Measurements from ENCODE around the gene FASTK.

The FASTK gene

GRCh38 chr7:151087245-151088018 lies 6.8 kb upstream of the FASTK start:
- Histone ChIP-seq H3K27ac (ENCODE audit: low read depth, low read length, poor library complexity, severe bottlenecking) (no peak overlapping the region), H2AFZ (ENCODE audit: low read length) (no peak overlapping the region)

GRCh38 chr7:151086802-151087244 lies 6.2 kb upstream of the FASTK start:
- peak overlapping the region; percentile 29; the same call in 1 of the 2 replicates for H3K9ac ChIP-seq (ENCODE audit: low read length)
- no peaks in the 10 kb centered on the region for H3K9me2 ChIP-seq (ENCODE audit: low read depth, low read length)
- peak overlapping the region; percentile 57 for H3K4me3 ChIP-seq (ENCODE audit: low read depth, low read length, poor library complexity, severe bottlenecking)
- H3K27me3 ChIP-seq (ENCODE audit: insufficient read depth, low read length) = peaks cover 16% of the 10 kb centered on the region
- no peak overlapping the region for H2AFZ ChIP-seq (ENCODE audit: low read length)
- H3F3A ChIP-seq (ENCODE audit: insufficient read depth, low read length) = no peaks in the 10 kb centered on the region; the same call in none of the 2 replicates
- H4K20me1 ChIP-seq (ENCODE audit: insufficient read depth, low read length) = no peaks in the 10 kb centered on the region
- TF ChIP-seq EZH2 (IDR thresholded peaks at IDR 0.05; ENCODE audit: borderline replicate concordance, low read length) (no peak), CTCF (IDR thresholded peaks at IDR 0.05; ENCODE audit: low read length) (no peak)
- H3K4me1 ChIP-seq (ENCODE audit: insufficient read depth, low read length, severe bottlenecking) = peaks cover 32% of the 10 kb centered on the region
- no peaks in the 10 kb centered on the region for H3K9me3 ChIP-seq (ENCODE audit: low read length)
- H3K79me2 ChIP-seq (ENCODE audit: insufficient read depth, low read length) = no peaks in the 10 kb centered on the region
- H3K27ac ChIP-seq (ENCODE audit: low read depth, low read length, poor library complexity, severe bottlenecking) = no peak overlapping the region
- peak overlapping the region; percentile 65 for H3K4me2 ChIP-seq (ENCODE audit: low read length)
- H3K36me3 ChIP-seq (ENCODE audit: insufficient read depth, low read length) = no peaks in the 10 kb centered on the region

More at GRCh38 chr7:151087245-151088018, 6.8 kb upstream of the FASTK start:
- peaks cover 16% of the 10 kb centered on the region for H3K27me3 ChIP-seq (ENCODE audit: insufficient read depth, low read length)
- TF ChIP-seq CTCF (IDR thresholded peaks at IDR 0.05; ENCODE audit: low read length) (peak; percentile 33), EZH2 (IDR thresholded peaks at IDR 0.05; ENCODE audit: borderline replicate concordance, low read length) (no peak)
- H3K4me3 ChIP-seq (ENCODE audit: low read depth, low read length, poor library complexity, severe bottlenecking) = peak overlapping the region; percentile 57
- H3K9ac ChIP-seq (ENCODE audit: low read length) = peak overlapping the region; percentile 29; the same call in 1 of the 2 replicates
- no peaks in the 10 kb centered on the region for H3K9me3 ChIP-seq (ENCODE audit: low read length)
- H3K79me2 ChIP-seq (ENCODE audit: insufficient read depth, low read length) = no peaks in the 10 kb centered on the region
- peaks cover 26% of the 10 kb centered on the region for H3K4me1 ChIP-seq (ENCODE audit: insufficient read depth, low read length, severe bottlenecking)
- H3K36me3 ChIP-seq (ENCODE audit: insufficient read depth, low read length) = no peaks in the 10 kb centered on the region
- H3K4me2 ChIP-seq (ENCODE audit: low read length) = peak overlapping the region; percentile 65
- no peaks in the 10 kb centered on the region for H3K9me2 ChIP-seq (ENCODE audit: low read depth, low read length)
- H4K20me1 ChIP-seq (ENCODE audit: insufficient read depth, low read length) = no peaks in the 10 kb centered on the region
- H3F3A ChIP-seq (ENCODE audit: insufficient read depth, low read length) = no peaks in the 10 kb centered on the region; the same call in none of the 2 replicates

GRCh38 chr7:151085691-151086620 lies 5.3 kb upstream of the FASTK start, which contains the start of gene AGAP3:
Gene AGAP3 (plus strand): TSS chr7:151086475. CDS start chr7:151086742, 267 bp downstream.
- Histone ChIP-seq H3K27me3 (ENCODE audit: insufficient read depth, low read length) (peaks cover 16% of the 10 kb centered on the region), H3K9me2 (ENCODE audit: low read depth, low read length) (no peaks in the 10 kb centered on the region), H3K4me2 (ENCODE audit: low read length) (peak within 1 kb of the TSS; percentile 77), H2AFZ (ENCODE audit: low read length) (no peak within 1 kb of the TSS), H3F3A (ENCODE audit: insufficient read depth, low read length) (no peaks in the 10 kb centered on the region; the same call in none of the 2 replicates), H3K9me3 (ENCODE audit: low read length) (no peaks in the 10 kb centered on the region), H3K4me1 (ENCODE audit: insufficient read depth, low read length, severe bottlenecking) (peaks cover 41% of the 10 kb centered on the region), H3K79me2 (ENCODE audit: insufficient read depth, low read length) (no peaks in the 10 kb centered on the region), H3K36me3 (ENCODE audit: insufficient read depth, low read length) (no peaks in the 10 kb centered on the region), H4K20me1 (ENCODE audit: insufficient read depth, low read length) (no peaks in the 10 kb centered on the region), H3K4me3 (ENCODE audit: low read depth, low read length, poor library complexity, severe bottlenecking) (peak within 1 kb of the TSS; percentile 64), H3K9ac (ENCODE audit: low read length) (peak within 1 kb of the TSS; percentile 55; the same call in 1 of the 2 replicates), H3K27ac (ENCODE audit: low read depth, low read length, poor library complexity, severe bottlenecking) (no peak within 1 kb of the TSS)
- TF ChIP-seq CTCF (IDR thresholded peaks at IDR 0.05; ENCODE audit: low read length) (no peak; the same call in 1 of the 2 replicates), EZH2 (IDR thresholded peaks at IDR 0.05; ENCODE audit: borderline replicate concordance, low read length) (no peak)

Measured in OCI-LY1 (cell line).